GM19193 (cell line): ENCODE data around the gene RAB5B.

Source experiments
- POLR2A ChIP-seq: IDR thresholded peaks from 4 replicates; pipeline ENCODE4 v1.6.1; 2011; ENCODE audit not compliant: insufficient read depth, insufficient read length; ENCODE audit errors: extremely low read depth

RAB5B gene

GRCh38 chr12:55995366-55995765 lies 21.5 kb downstream of the RAB5B start:
- no peak for TF ChIP-seq POLR2A

- TF ChIP-seq POLR2A = no peak
These were observed 22.4 kb downstream of the RAB5B start for GRCh38 chr12:55996201-55996714.

- TF ChIP-seq POLR2A = peak; percentile 71
These were observed 23.0 kb downstream of the RAB5B start, which contains the start of gene SUOX for GRCh38 chr12:55996715-55997534. Gene SUOX (plus strand): TSS chr12:55997276. CDS start chr12:56002222, 4,946 bp downstream.

- TF ChIP-seq POLR2A = no peak
These were observed 23.6 kb downstream of the RAB5B start for GRCh38 chr12:55997535-55997859.

GRCh38 chr12:56001487-56002100 lies 27.7 kb downstream of the RAB5B start:
- no peak for TF ChIP-seq POLR2A

DNA sequence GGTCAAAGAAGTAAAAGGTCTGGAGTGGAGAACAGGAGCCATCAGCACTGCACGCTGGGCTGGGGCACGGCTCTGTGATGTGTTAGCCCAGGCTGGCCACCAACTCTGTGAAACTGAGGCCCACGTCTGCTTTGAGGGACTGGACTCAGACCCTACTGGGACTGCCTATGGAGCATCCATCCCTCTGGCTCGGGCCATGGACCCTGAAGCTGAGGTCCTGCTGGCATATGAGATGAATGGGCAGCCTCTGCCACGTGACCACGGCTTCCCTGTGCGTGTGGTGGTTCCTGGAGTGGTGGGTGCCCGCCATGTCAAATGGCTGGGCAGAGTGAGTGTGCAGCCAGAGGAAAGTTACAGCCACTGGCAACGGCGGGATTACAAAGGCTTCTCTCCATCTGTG lies 30.3 kb downstream of the RAB5B start:
- no peak for TF ChIP-seq POLR2A

- no peak for TF ChIP-seq POLR2A
These were observed 34.0 kb downstream of the RAB5B start for GRCh38 chr12:56007564-56008559.

DNA sequence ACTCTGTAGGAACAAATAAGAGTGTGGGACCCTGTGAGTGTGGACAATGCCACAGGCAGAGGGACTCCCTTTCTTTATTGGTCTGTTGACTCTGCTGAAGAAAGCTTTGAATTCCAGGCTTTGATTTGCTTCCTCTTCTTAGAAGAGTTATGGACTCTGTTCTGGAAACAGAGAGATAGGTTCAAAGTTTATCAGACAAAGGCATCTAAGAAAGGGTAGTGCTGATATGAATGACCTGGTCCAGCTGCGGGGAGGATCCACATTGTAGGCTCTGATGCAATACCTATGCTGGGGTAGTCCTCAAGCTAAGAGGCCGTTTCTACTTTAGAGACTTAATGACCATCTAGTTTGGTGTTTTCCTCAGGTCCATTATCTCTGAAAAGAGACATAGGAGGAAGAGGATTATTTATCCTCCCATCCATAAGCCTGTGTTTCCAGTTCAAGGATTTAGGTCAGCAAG lies 36.3 kb downstream of the RAB5B start:
- no peak for TF ChIP-seq POLR2A

DNA sequence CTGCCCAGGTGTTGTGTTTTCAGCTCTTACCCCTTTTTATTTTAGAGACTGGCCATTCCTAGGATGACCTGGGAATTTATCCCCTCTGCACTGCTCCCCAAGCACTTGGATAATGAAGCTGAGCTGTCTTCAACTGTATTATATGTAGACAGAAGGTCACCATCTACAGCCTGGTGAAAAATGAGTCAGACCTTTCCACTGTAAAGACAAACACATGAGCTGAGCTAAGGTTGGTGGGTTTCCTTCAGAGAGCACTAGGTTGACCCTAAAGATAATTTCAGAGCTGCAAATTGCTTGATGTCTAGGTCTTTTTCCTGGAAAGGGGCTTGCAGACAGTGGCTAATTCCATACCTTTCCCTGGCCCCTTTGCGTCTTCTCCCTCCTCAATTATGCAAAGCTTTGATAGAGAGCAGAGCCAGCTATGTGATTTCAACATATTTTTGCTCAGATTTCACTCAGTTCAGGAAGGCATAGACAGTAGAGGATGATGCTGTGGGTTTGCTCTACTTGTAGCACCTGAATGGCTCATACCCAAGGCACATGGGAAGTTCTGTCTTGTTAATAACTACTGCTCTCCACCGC lies 37.7 kb downstream of the RAB5B start:
- no peak for TF ChIP-seq POLR2A

GRCh38 chr12:56013482-56013881 lies 39.6 kb downstream of the RAB5B start:
- no peak for TF ChIP-seq POLR2A

DNA sequence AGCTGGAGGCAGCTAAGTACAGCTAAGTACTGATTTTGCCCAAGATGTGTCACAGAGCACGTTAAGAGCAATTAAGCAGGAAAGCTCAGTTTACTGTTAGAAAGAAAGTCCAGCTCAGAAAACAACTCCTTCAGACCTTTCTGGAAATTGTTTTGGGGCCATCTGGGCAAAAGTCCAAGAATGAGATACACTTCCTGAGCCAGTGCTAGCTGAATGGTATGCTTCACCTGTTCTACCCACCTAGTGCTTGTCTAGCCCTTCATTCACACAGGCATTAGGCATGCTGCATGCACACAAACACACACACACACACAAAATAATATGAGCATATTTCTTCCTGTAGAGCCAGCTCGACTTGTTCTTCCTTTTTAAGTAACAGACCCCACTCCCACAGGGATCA lies 40.3 kb downstream of the RAB5B start:
- no peak for TF ChIP-seq POLR2A

DNA sequence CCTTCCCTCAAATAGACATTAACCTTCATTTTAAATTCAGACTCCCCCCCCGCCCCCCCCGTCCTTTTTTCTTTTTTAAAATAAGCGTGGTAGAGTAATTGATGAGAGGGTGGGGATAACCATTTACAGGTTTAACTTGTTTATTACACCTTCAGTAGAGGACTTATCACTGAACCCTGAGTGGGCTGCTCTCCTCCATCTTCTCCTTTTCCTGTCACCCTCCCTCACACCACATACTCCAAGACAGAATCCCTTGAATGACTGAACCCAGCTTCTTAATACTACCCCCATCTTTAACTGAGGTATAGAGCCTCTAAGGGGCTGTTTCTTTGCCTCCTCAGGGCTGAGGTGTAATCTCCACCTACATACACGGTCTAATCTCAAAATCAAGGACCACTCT lies 43.3 kb downstream of the RAB5B start:
- no peak for TF ChIP-seq POLR2A

DNA sequence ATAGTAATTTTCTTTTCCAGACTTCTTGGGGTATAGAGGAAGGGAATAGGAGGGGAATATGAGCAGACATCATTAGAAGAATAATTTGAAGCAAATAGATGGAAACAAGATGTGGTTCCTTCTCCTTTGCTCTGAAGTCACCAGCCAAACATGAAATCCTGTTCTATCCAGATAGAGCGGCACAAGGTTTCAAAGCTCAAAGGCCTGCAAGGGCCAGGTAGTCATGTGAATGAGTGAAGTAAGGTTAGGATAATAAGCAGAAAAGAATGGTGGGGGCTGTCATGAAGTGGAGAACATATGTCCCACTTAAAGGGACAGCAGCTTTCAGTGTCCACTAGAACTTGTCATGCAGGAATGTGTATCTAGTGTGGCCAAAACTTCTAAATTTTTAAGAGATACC lies 44.5 kb downstream of the RAB5B start:
- no peak for TF ChIP-seq POLR2A

DNA sequence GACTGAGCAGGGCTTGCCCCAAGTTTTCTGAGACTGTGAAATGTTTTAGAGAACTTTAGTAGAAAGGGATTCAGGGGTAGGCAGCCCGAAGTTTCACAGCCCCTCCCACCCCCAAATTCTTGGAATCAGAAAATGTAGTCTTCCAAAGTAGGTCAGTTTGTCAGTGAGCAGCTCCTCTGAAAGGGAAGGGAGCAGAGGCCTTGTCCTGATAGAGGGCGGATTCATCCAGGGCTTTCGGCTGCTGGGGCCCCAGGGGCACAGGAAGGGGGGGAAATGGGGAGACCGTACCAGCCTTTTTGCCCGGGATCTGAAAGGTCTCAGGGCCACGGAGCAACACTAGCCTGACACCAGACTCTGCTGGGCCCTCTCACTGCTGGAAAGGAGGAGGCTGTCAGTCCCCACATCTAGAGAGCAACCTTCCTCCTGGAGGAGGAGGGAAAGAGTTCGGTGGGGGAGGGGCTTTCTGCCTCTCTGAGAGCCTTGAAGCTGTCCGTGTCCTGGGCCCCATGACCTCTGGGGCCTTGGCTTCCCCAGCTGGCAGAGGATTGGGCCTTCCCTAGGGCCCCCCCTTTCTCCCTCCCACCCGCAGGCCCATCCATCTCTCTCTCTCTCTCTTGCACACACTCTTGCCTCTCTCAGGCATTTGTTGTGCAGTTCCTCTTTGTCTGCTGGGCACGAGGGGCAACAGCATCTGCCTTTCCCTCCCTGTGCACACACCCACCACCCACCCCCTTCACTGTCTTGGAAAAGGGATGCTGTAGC lies 46.7 kb downstream of the RAB5B start, which contains the start of gene IKZF4:
Gene IKZF4 (plus strand): TSS at position 621 of the 762 bp plus-strand sequence. CDS start 451 bp downstream, outside the sequence.
- no peak for TF ChIP-seq POLR2A
